GM19099 (cell line): ENCODE measurements around the gene PDE5A.

Experiments used
- POLR2A ChIP-seq: IDR thresholded peaks from 3 replicates; pipeline ENCODE4 v1.6.1; 2011; ENCODE audit warnings: low read depth; ENCODE audit not compliant: insufficient read length; ENCODE audit errors: extremely low read depth

PDE5A gene

DNA sequence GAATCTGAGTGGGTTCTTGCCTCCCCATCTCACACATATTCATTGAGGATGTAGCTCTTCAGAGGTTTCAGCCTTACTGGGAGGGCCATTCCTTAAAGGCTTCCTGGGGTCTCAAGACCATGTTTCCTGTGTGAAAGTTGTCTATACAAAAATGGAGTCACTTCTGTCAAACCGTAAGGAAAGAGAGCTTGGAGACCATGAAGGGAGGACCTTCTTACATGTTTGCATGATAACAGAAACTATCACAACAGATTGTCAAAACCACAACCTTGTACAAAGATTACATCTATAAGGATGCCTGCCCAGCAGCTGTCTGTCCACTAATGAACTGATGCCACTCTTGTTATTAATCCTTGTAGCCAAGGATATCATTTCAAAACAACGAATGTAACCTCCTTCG lies 139.3 kb downstream of the PDE5A start:
- TF ChIP-seq POLR2A = no peak

- no peak for TF ChIP-seq POLR2A
Measured at GRCh38 chr4:119480331-119480730, 148.3 kb downstream of the PDE5A start.

- no peak for TF ChIP-seq POLR2A
Measured at GRCh38 chr4:119479835-119480234, 148.8 kb downstream of the PDE5A start.

DNA sequence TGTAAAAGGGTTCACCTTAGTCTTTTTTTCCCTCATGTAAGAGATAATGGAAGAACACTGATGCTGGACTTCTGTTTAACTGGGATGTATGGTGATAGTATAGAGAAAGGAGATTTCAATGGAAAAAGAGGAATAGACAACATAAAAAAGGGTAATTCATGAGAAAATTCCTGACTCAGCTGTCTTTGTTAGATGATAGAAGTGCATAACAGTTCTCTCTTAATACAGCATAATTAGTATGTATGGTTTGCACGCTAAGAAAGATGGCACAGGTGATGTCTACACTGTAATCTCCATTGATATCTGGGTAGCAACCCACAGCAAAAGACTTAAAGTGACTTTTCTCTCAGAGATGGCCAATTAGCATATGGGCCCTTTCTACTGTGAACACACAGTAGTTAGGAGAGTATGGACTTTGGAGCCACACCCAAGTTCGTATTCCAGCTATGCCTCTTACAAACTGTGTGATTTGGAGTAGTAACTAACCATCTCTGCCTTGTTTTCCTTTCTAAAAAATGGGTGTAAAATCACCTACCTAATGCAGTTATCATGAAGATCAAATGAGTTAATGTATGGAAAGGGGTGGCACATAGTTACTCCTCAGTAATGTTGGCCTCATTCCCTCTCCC lies 149.3 kb downstream of the PDE5A start:
- TF ChIP-seq POLR2A = no peak

DNA sequence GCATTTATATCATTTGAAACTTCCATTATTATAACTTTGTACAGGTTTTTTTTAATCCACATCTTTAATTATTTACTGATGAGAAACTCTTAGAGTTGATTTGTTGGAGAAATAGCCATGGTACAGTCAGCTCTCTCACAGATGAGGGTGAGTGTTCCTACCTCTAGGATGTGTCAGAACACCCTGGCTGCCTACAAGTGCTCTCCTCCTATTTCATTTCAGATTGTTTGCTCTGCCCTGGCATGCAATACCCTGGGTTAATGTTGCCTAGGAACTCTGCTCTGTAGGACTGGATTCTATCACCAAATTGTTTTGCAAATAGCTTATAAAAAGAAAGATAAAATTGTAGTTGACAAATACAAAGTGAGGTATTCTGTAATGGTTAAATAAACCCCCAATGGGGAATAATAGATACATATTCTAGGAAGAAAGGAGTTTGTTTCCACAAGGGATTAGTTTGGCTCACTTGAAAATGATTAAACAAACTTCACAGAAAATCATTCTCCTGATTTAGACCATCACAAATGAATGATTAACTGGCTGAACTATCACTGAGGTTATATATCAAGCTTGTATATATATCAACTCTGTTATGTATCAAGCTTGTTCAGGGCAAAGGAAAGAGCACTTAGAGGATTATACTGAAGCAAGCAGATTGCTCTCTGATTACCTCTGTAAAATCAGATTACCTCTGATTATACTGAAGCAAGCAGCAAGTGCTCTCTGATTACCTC lies 150.0 kb downstream of the PDE5A start:
- no peak for TF ChIP-seq POLR2A

- no peak for TF ChIP-seq POLR2A
Measured at GRCh38 chr4:119477412-119478053, 151.1 kb downstream of the PDE5A start.

DNA sequence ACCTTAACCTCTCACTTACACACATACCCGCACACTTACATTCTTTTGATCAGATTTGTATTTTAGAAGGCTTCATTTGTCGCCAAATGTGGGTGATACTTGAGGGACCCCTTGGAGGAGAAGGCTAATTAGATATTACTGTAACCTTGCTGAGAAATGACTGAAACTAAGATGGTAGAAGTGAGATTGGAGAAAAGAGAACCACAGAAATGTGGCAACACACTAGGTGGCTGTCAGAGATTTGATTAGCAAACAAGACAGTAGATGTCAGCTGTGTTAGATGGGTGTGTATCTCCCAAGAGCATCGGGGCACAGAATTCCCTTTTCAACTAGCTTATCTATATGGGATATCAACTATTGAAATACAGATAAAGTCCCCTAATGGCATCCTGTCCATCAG lies 157.3 kb downstream of the PDE5A start:
- no peak for TF ChIP-seq POLR2A

GRCh38 chr4:119454491-119455270 lies 173.9 kb downstream of the PDE5A start:
- TF ChIP-seq POLR2A = peak; percentile 71
